ENCODE data around the gene EME2.

EME2 gene

GRCh38 chr16:1768061-1768766 is 4.4 kb upstream of the EME2 start:
- no peak for DNase-seq

- DNase-seq, result no peak
Measured at GRCh38 chr16:1768767-1769401, 3.7 kb upstream of the EME2 start.

GRCh38 chr16:1769402-1770300 is 3.0 kb upstream of the EME2 start:
- DNase-seq, result no peak

- DNase-seq, result no peak
Measured at GRCh38 chr16:1770328-1771187, 2.1 kb upstream of the EME2 start.

- DNase-seq, result no peak
Measured at GRCh38 chr16:1771188-1771863, 1.3 kb upstream of the EME2 start, which contains the start of gene NME3. Gene NME3, minus strand, starts transcription at chr16:1771543. Its CDS starts 9 bp downstream, at chr16:1771534.

GRCh38 chr16:1771864-1772361 is 697 bp upstream of the EME2 start:
- no peak for DNase-seq

- DNase-seq, result peak; percentile 35
Measured at GRCh38 chr16:1772908-1773702, 495 bp downstream of the EME2 start, which contains the start of gene MRPS34. Gene MRPS34, minus strand, starts transcription at chr16:1773134. Its CDS starts 15 bp downstream, at chr16:1773119.

- no peak for DNase-seq
Measured at GRCh38 chr16:1773703-1774447, 1.3 kb downstream of the EME2 start.

- no peak for DNase-seq
Measured at GRCh38 chr16:1774448-1774780, 1.8 kb downstream of the EME2 start.

- DNase-seq, result no peak
Measured at GRCh38 chr16:1775006-1775845, 2.6 kb downstream of the EME2 start.

GRCh38 chr16:1775846-1776671 is 3.4 kb downstream of the EME2 start:
- DNase-seq, result no peak

- DNase-seq, result no peak
Measured at GRCh38 chr16:1776672-1776955, 4.0 kb downstream of the EME2 start.

- no peak for DNase-seq
Measured at GRCh38 chr16:1776991-1777374, 4.4 kb downstream of the EME2 start.

- no peak for DNase-seq
Measured at GRCh38 chr16:1777375-1778199, 5.0 kb downstream of the EME2 start.

- no peak for DNase-seq
Measured at GRCh38 chr16:1778200-1779179, 5.9 kb downstream of the EME2 start.

- DNase-seq, result no peak
Measured at GRCh38 chr16:1779234-1779701, 6.7 kb downstream of the EME2 start.

Data from NCI-H446 treated with DMSO at 0.1 percent for 48 hours (cell line).